G401.6 (cell line): ENCODE measurements around the gene NUTM1.

ENCODE experiments used
- FAIRE-seq: peaks from 2 replicates; lab custom pipeline; 2012; peaks lifted over from hg19 to GRCh38; lab: Jason Lieb, UNC

The NUTM1 gene

GRCh38 chr15:34342737-34343575 lies at the start of gene NUTM1, which contains the start of gene NOP10:
TSS of gene NUTM1 (plus strand) at chr15:34343315. CDS start at chr15:34343697, 382 bp downstream.
TSS of gene NOP10 (minus strand) at chr15:34343136. CDS start at chr15:34343073, 63 bp downstream.
- FAIRE-seq: peak; percentile 94

GRCh38 chr15:34297059-34297458 lies 46.1 kb upstream of the NUTM1 start:
- FAIRE-seq: no peak

GRCh38 chr15:34301058-34301457 lies 42.1 kb upstream of the NUTM1 start:
- no peak for FAIRE-seq

- no peak for FAIRE-seq
These were observed 38.5 kb upstream of the NUTM1 start for GRCh38 chr15:34304613-34305012.

GRCh38 chr15:34311563-34311962 lies 31.6 kb upstream of the NUTM1 start:
- FAIRE-seq: no peak

GRCh38 chr15:34314491-34315490 lies 28.3 kb upstream of the NUTM1 start:
- no peak for FAIRE-seq

GRCh38 chr15:34318277-34319079 lies 24.6 kb upstream of the NUTM1 start:
- no peak for FAIRE-seq

GRCh38 chr15:34323217-34323616 lies 19.9 kb upstream of the NUTM1 start:
- no peak for FAIRE-seq

GRCh38 chr15:34324933-34325332 lies 18.2 kb upstream of the NUTM1 start:
- FAIRE-seq: peak; percentile 28

GRCh38 chr15:34325368-34325767 lies 17.7 kb upstream of the NUTM1 start:
- no peak for FAIRE-seq

GRCh38 chr15:34327906-34328305 lies 15.2 kb upstream of the NUTM1 start:
- peak; percentile 8 for FAIRE-seq

GRCh38 chr15:34329006-34329405 lies 14.1 kb upstream of the NUTM1 start:
- FAIRE-seq: no peak

GRCh38 chr15:34330279-34330678 lies 12.8 kb upstream of the NUTM1 start:
- FAIRE-seq: no peak

- no peak for FAIRE-seq
These were observed 11.3 kb upstream of the NUTM1 start for GRCh38 chr15:34331809-34332208.

- no peak for FAIRE-seq
These were observed 10.5 kb upstream of the NUTM1 start for GRCh38 chr15:34332553-34333120.

GRCh38 chr15:34334672-34335071 lies 8.4 kb upstream of the NUTM1 start:
- no peak for FAIRE-seq

GRCh38 chr15:34335176-34336032 lies 7.7 kb upstream of the NUTM1 start:
- FAIRE-seq: no peak

- no peak for FAIRE-seq
These were observed 6.7 kb upstream of the NUTM1 start for GRCh38 chr15:34336231-34336990.

- no peak for FAIRE-seq
These were observed 6.0 kb upstream of the NUTM1 start for GRCh38 chr15:34336991-34337556.
